ENCODE measurements around the gene YBEY. TPM values are rescaled to one million over a fixed set of nuclear protein-coding genes. Genes with fewer than 3 reads are reported as not detected.

The YBEY gene
- total and polyA plus RNA-seq, 2 of the 13 experiments (the other 11 are each of a cell fraction or from before 2014, with no cell fraction given) = 6.5 to 8.9 TPM

GRCh38 chr21:46322351-46323226 is 36.4 kb downstream of the YBEY start (continued):
- no peak for TF ChIP-seq NCOA5 (CRISPR knock-in tag; IDR thresholded peaks at IDR 0.05)
- no peak for TF ChIP-seq TP53 (CRISPR knock-in tag; conservative IDR thresholded peaks at IDR 0.05)
- no peak for TF ChIP-seq ZNF891 (CRISPR knock-in tag; IDR thresholded peaks at IDR 0.05)
- TF ChIP-seq BCLAF1 (IDR thresholded peaks at IDR 0.05) = no peak
- TF ChIP-seq HMGXB4 (CRISPR knock-in tag; IDR thresholded peaks at IDR 0.05; ENCODE audit: borderline replicate concordance in 1 of 2, low read depth in 1 of 2) = no peak
- TF ChIP-seq, protein P1, sequence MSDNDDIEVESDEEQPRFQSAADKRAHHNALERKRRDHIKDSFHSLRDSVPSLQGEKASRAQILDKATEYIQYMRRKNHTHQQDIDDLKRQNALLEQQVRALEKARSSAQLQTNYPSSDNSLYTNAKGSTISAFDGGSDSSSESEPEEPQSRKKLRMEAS (IDR thresholded peaks at IDR 0.05) = 0 out of 2 replicates have a peak, but pooled peaks have one; percentile 13
- TF ChIP-seq ZNF326 (CRISPR knock-in tag; IDR thresholded peaks at IDR 0.05; ENCODE audit: borderline replicate concordance) = no peak
- no peak for TF ChIP-seq ZFYVE20 (CRISPR knock-in tag; IDR thresholded peaks at IDR 0.05; ENCODE audit: borderline replicate concordance, low read depth)
- no peak for TF ChIP-seq LCORL (IDR thresholded peaks at IDR 0.05)
- TF ChIP-seq LCORL (CRISPR knock-in tag; IDR thresholded peaks at IDR 0.05) = no peak
- no peak for TF ChIP-seq ZSCAN29 (CRISPR knock-in tag; conservative IDR thresholded peaks at IDR 0.05)
- TF ChIP-seq HDAC6 (IDR thresholded peaks at IDR 0.05; ENCODE audit: low read depth, low read length) = no peak
- no peak for TF ChIP-seq SRY (CRISPR knock-in tag; IDR thresholded peaks at IDR 0.05)
- TF ChIP-seq, protein P2, sequence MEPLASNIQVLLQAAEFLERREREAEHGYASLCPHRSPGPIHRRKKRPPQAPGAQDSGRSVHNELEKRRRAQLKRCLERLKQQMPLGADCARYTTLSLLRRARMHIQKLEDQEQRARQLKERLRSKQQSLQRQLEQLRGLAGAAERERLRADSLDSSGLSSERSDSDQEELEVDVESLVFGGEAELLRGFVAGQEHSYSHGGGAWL (CRISPR knock-in tag; IDR thresholded peaks at IDR 0.05) = no peak
- no peak for TF ChIP-seq ZSCAN31 (CRISPR knock-in tag; IDR thresholded peaks at IDR 0.05; ENCODE audit: low read depth)
- no peak for TF ChIP-seq ZNF337 (CRISPR knock-in tag; IDR thresholded peaks at IDR 0.05; ENCODE audit: borderline replicate concordance, low read depth)
- TF ChIP-seq TCF7L2 (IDR thresholded peaks at IDR 0.05; ENCODE audit: low read depth, low read length) = no peak
- TF ChIP-seq HBP1 (CRISPR knock-in tag; IDR thresholded peaks at IDR 0.05; ENCODE audit: low read depth) = no peak
- no peak for TF ChIP-seq RBM22 (optimal IDR thresholded peaks at IDR 0.05; ENCODE audit: low read length)
- no peak for TF ChIP-seq PPARG (CRISPR knock-in tag; conservative IDR thresholded peaks at IDR 0.05)
- TF ChIP-seq ISL2 (CRISPR knock-in tag; IDR thresholded peaks at IDR 0.05) = 0 out of 2 replicates have a peak, but pooled peaks have one; percentile 12
- TF ChIP-seq ZC3H13 (CRISPR knock-in tag; IDR thresholded peaks at IDR 0.05) = peak; percentile 91
- TF ChIP-seq MAZ (IDR thresholded peaks at IDR 0.05; ENCODE audit: borderline replicate concordance, low read depth, low read length) = no peak
- no peak for TF ChIP-seq MAZ (CRISPR knock-in tag; IDR thresholded peaks at IDR 0.05; ENCODE audit: low read depth)
